GM12801 (cell line): ENCODE data around the gene SNCAIP.

Experiments used
- CTCF ChIP-seq: IDR thresholded peaks from one replicate; pipeline ENCODE4 v1.5.1; 2011; ENCODE audit warnings: control low read depth; ENCODE audit not compliant: insufficient read length; ENCODE audit errors: extremely low read depth

SNCAIP gene

DNA sequence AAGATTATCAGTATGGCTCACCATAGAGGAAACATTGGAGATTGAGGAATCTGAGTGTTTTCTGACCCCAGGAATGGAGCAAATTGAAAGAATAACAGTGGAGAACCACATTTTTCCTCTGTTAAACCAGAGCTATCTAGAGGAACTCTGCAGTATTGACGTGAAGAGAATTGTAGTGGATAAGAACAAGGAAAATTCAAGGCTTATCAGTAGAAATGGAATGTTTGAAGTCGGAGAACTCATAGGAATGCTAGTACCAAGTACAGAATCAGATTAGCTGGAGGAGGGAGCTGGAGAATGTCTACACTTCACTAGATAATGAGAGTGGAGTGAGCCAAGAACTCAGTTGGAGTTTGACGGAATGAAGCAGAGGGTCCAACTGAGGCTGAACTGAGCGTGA, 50.3 kb downstream of the SNCAIP start:
- TF ChIP-seq CTCF: no peak

DNA sequence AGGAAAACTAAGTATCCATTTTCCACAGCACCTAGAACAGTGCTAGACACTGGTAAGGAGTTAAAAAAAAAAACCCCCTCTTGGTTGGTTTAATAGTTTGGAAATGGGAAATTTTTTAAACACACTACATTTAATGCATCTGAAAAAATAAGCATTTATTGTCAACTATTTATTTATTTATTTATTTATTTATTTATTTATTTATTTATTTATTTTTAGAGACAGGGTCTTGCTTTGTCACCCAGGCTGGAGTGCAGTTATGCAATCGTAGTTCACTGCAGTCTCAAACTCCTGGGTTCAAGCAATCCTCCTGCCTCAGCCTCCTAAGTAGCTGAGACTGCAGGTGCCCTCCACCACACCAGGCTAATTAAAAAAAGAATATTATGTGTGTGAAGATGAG, 51.6 kb downstream of the SNCAIP start:
- no peak for TF ChIP-seq CTCF

DNA sequence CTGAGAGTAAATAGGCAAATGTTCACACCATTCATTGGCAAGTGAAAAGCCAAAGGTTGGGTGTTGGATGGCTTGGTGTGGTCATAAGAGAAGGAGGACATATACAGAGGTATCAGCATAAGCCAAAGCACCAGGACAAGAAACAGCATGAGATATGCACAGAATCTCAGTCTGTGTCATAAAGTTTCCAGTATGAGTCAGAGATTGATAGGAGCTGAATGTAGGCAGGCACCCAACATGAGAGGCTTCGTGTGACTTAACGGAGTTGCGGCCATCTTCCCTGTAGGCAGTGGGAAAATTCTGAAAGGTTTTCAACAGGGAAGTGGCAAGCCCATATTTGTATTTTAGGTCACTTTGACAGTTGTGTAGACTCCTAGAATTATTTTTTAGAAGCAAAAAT, 54.5 kb downstream of the SNCAIP start:
- no peak for TF ChIP-seq CTCF

- no peak for TF ChIP-seq CTCF
Observed at GRCh38 chr5:122367456-122367855, 55.4 kb downstream of the SNCAIP start.

GRCh38 chr5:122368510-122369251, 56.6 kb downstream of the SNCAIP start:
- TF ChIP-seq CTCF: no peak

DNA sequence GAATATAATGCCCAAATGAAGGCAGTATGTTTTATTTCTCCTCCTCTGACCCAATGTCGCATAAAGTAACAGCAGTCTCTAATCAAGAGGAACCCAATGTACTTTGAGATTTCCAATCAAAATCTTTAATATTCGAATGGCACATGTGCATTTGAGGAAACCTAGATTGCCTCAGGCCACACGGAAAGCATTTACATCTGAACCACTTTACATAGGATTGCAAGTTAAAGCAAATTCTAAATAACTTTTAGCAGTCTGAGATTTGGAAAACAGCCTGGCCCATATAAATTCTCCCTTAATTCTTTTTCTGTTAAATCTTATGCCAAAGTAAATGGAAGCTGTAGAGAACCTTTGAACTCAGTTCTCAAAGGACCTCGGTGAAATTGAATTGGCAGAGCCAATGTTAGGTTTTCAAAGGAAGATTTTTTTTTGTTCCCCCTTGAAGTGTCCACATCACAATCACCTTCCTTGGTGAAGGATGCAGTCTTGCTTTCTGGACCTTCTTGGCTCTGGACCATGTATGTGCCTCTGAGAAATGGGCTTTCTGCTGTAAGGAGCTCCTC, 57.3 kb downstream of the SNCAIP start:
- TF ChIP-seq CTCF: no peak

DNA sequence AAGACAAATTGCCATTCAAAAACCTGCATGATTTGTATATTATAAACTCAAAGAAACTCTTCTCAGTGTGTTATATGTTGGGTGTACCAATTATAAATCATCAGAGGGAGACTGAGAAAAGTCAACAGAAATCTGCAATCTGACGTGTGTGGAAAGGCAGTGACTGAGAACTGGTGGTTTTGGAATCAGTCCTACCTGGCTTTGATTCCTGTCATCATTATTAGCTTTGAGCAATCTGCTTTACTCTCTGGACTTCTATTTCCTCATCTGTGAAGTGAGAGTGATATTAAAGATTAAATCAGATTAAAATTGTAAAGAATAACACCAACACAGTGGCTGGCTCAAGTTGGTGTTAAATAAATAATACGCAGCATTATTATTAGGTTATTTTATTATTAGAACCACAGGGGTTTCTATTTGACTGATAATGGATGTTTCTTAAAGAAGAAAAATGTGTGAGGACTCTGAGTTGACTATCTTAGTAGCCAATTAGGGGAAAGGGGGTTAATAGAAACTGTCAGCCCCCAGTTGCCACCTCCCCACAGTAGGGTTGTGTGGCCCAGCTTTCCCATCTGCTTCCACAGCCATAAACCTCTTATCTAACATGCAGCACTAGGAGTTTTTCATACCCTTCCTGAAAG, 59.6 kb downstream of the SNCAIP start:
- no peak for TF ChIP-seq CTCF
